Body of pancreas (tissue), 4 donors: ENCODE results near the gene KANTR. TPM values are rescaled to one million over a fixed set of nuclear protein-coding genes. Genes with fewer than 3 reads are reported as not detected.

Experiments
- ATAC-seq: fragments of 150-250 bp; one replicate; pipeline ENCODE4 v1.9.1; 2016
- DNase-seq, 4 donors: peaks; one replicate each; pipeline ENCODE4 v3.0.0-alpha.2; 2019
- H3K27ac ChIP-seq, 4 donors: fragments of 200-600 bp; sonication (generic); 1 replicate in 3 of 4; 2 replicates in 1 of 4; pipeline versions ENCODE4 v1.5.1 to v1.6.1; 2016 to 2019; ENCODE audit warnings: mild to moderate bottlenecking in 1 of 4, mixed read lengths in 1 of 4, moderate library complexity in 1 of 4
- H3K27me3 ChIP-seq, 2 donors: fragments of 200-600 bp; sonication (generic); one replicate each; pipeline ENCODE4 v1.6.0; 2016; ENCODE audit warnings: mild to moderate bottlenecking in 1 of 2
- H3K36me3 ChIP-seq, 2 donors: fragments of 200-600 bp; sonication (generic); replicated peaks in 1 of 2; 2 replicates each; pipeline ENCODE4 v1.5.1; 2016; ENCODE audit warnings: low read depth in 2 of 2; ENCODE audit not compliant: insufficient read depth in 1 of 2
- H3K4me1 ChIP-seq: fragments of 200-600 bp; sonication (generic); one replicate; pipeline ENCODE4 v1.6.0; 2016
- H3K4me3 ChIP-seq, 2 donors: fragments of 200-600 bp; sonication (generic); 1 replicate in 1 of 2; 2 replicates in 1 of 2; pipeline ENCODE4 v1.5.1; 2016 to 2019
- H3K9me3 ChIP-seq, 3 donors: fragments of 200-600 bp; sonication (generic); 1 replicate in 2 of 3; 2 replicates in 1 of 3; pipeline ENCODE4 v1.5.1; 2016
- POLR2A ChIP-seq, 3 donors: fragments of 450-650 bp; IDR thresholded peaks; one replicate each; pipeline ENCODE4 v1.6.1; 2016; ENCODE audit warnings: antibody characterized with exemption in 3 of 3, mild to moderate bottlenecking in 2 of 3
- WGBS, 2 donors: methylation state at CpG; one replicate each; pipeline ENCODE4 v1.1.5; 2017; 5-methylcytosine and 5-hydroxymethylcytosine counted together
- intact Hi-C: fragments of 100-400 bp; cut with DNase I; formaldehyde crosslinking; loops from one replicate; pipeline ENCODE4 v1.15.1; 2023
- total RNA-seq, 2 donors: library from RNA; depleted of rRNA; stranded (reverse); fragments of >200 nt; gene quantifications; one replicate each; pipeline ENCODE4 v1.1.0, GENCODE V29; 2016
- TF ChIP-seq, protein P1 (sequence below), 7 experiments: fragments of 450-650 bp in 4 of 7; fragments of 200-600 bp in 3 of 7; sonication (generic) in 3 of 7; IDR thresholded peaks; one replicate each; pipeline ENCODE4 v1.5.1; 2016 to 2019; ENCODE audit warnings: antibody characterized with exemption in 7 of 7

Gene KANTR
- total RNA-seq, 2 donors from 2014 or later: 12.2 to 13.0 TPM

DNA sequence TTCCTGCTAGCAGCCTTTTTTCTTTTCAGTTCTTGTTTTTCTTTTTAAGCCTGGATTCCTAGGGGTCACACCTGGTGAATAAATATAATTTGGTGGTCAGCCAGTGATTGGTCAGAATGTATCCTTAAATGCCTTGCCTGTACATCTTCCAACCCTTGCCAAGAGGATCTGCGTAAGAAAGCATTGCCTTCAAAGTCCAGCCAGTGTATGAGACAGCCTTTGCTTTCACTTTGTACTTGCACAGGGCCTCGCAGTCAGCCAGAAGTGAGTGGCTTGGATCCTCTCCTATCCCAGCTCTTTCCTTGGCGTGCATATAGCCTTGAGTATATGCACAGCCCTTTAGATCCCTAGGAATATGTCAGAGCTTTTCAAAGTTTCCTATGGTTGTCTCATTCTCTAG is 22.2 kb downstream of the KANTR start:
- Histone ChIP-seq H3K4me3 (no peak overlapping the region), H3K36me3 (no peaks in the 10 kb centered on the region), H3K9me3 (no peaks in the 10 kb centered on the region), H3K27ac (no peak overlapping the region), H3K4me1 (no peaks in the 10 kb centered on the region), H3K27me3 (no peaks in the 10 kb centered on the region)
- 90 to 93% methylated on average over 3 of the region's 3 CpGs for WGBS, 2 donors
- DNase-seq (peak in 1 of 4 donors; percentile 2), ATAC-seq (no peak)
- intact Hi-C loops: no loop called here
- TF ChIP-seq, protein P1, sequence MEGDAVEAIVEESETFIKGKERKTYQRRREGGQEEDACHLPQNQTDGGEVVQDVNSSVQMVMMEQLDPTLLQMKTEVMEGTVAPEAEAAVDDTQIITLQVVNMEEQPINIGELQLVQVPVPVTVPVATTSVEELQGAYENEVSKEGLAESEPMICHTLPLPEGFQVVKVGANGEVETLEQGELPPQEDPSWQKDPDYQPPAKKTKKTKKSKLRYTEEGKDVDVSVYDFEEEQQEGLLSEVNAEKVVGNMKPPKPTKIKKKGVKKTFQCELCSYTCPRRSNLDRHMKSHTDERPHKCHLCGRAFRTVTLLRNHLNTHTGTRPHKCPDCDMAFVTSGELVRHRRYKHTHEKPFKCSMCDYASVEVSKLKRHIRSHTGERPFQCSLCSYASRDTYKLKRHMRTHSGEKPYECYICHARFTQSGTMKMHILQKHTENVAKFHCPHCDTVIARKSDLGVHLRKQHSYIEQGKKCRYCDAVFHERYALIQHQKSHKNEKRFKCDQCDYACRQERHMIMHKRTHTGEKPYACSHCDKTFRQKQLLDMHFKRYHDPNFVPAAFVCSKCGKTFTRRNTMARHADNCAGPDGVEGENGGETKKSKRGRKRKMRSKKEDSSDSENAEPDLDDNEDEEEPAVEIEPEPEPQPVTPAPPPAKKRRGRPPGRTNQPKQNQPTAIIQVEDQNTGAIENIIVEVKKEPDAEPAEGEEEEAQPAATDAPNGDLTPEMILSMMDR (IDR thresholded peaks at IDR 0.05): no peak
- TF ChIP-seq POLR2A (IDR thresholded peaks at IDR 0.05): no peak

DNA sequence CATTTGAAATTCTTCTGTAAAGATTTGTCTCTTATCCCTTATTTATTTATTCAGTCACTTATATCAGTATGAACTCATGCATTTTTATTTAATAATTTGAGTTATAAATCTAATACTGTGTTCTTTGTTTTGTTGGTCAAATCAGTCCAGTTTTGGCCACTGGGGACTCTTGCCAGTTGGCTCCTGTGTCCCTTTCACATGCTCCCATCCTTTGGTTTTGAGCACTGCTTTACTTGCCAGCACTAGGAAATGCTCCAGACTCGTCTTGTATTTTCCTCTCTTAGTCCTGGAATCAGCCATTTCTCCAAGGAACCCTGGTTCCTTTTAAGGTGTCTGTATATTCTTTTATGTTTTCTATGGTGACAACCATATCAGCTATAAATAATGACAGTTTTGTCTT is 28.1 kb downstream of the KANTR start:
- Histone ChIP-seq H3K4me3 (no peak overlapping the region), H3K36me3 (no peaks in the 10 kb centered on the region), H3K9me3 (no peaks in the 10 kb centered on the region), H3K4me1 (no peaks in the 10 kb centered on the region), H3K27ac (no peak overlapping the region), H3K27me3 (no peaks in the 10 kb centered on the region)
- DNase-seq: no peak
- TF ChIP-seq, protein P1 (IDR thresholded peaks at IDR 0.05): no peak
- no peak for TF ChIP-seq POLR2A (IDR thresholded peaks at IDR 0.05)
- intact Hi-C loops: no loop called here
- ATAC-seq: no peak
- WGBS, 2 donors: 56 to 64% methylated on average over 1 of the region's 1 CpG

DNA sequence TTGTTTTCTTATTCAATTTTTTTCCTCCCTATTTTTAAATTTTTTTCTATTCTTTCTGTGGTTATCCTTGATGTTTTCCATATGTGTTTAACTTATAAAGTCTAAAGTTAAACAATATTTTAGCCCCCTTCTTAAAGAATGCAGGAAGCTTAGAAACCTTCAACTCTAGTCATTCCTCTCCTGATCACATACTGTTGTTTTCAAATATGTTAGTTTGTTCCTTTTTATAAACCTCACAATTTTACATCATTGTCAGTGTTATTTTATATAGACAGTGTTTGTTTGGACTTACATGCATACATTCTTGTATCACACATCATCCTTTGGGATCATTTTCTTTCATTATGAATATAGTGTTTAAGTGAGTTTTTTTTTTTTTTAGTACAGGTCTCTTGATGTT is 31.6 kb downstream of the KANTR start:
- H3K27me3 ChIP-seq: no peaks in the 10 kb centered on the region
- DNase-seq (no peak), ATAC-seq (no peak)
- H3K9me3 ChIP-seq: no peaks in the 10 kb centered on the region
- TF ChIP-seq, protein P1 (IDR thresholded peaks at IDR 0.05): no peak
- TF ChIP-seq POLR2A (IDR thresholded peaks at IDR 0.05): no peak
- intact Hi-C loops: no loop called here
- no peak overlapping the region for H3K4me3 ChIP-seq
- no peak overlapping the region for H3K27ac ChIP-seq
- no peaks in the 10 kb centered on the region for H3K4me1 ChIP-seq
- H3K36me3 ChIP-seq: no peaks in the 10 kb centered on the region

GRCh38 chrX:53126377-53126776 is 32.4 kb downstream of the KANTR start:
- DNase-seq: no peak
- no peaks in the 10 kb centered on the region for H3K9me3 ChIP-seq
- no peak for TF ChIP-seq POLR2A (IDR thresholded peaks at IDR 0.05)
- TF ChIP-seq, protein P1 (IDR thresholded peaks at IDR 0.05): no peak
- no peaks in the 10 kb centered on the region for H3K4me1 ChIP-seq
- no peaks in the 10 kb centered on the region for H3K36me3 ChIP-seq
- no peak overlapping the region for H3K4me3 ChIP-seq
- ATAC-seq: no peak
- no peak overlapping the region for H3K27ac ChIP-seq
- no peaks in the 10 kb centered on the region for H3K27me3 ChIP-seq
- 97 to 100% methylated on average over 2 of the region's 2 CpGs for WGBS, 2 donors
- intact Hi-C loops: no loop called here

- Histone ChIP-seq H3K36me3 (no peaks in the 10 kb centered on the region), H3K9me3 (no peaks in the 10 kb centered on the region), H3K27ac (no peak overlapping the region), H3K4me1 (no peaks in the 10 kb centered on the region), H3K4me3 (no peak overlapping the region), H3K27me3 (no peaks in the 10 kb centered on the region)
- ATAC-seq (no peak), DNase-seq (no peak)
- intact Hi-C loops: no loop called here
- TF ChIP-seq, protein P1 (IDR thresholded peaks at IDR 0.05): no peak
- TF ChIP-seq POLR2A (IDR thresholded peaks at IDR 0.05): no peak
- 85 to 95% methylated on average over 3 of the region's 3 CpGs for WGBS, 2 donors
Measured at GRCh38 chrX:53128097-53128749, 34.3 kb downstream of the KANTR start.
